ENCODE results near the gene LGI1.

- TF ChIP-seq CTCF (conservative IDR thresholded peaks at IDR 0.05; ENCODE audit: low read length), result no peak
- TF ChIP-seq EZH2phosphoT487 (IDR thresholded peaks at IDR 0.05; ENCODE audit: borderline replicate concordance), result no peak
These were observed 1.2 kb downstream of the LGI1 start for GRCh38 chr10:93758891-93759410.
